Mesothelial cell of epicardium (in vitro differentiated cells): ENCODE measurements around the gene CPEB4. TPM values are rescaled to one million over a fixed set of nuclear protein-coding genes. Genes with fewer than 3 reads are reported as not detected.

Experiments used
- DNase-seq, 2 experiments: peaks; one replicate each; pipeline ENCODE4 v3.0.0; 2021; ENCODE audit warnings: low spot score in 2 of 2; ENCODE audit not compliant: unreplicated experiment in 2 of 2
- H3K27ac Mint-ChIP-seq: 2 replicates; pipeline ENCODE4 v1.8.0; 2021; ENCODE audit warnings: mixed read lengths
- H3K27me3 Mint-ChIP-seq: 2 replicates; pipeline ENCODE4 v1.8.0; 2021; ENCODE audit warnings: low read depth, mixed read lengths
- H3K36me3 Mint-ChIP-seq: 2 replicates; pipeline ENCODE4 v1.8.0; 2021; ENCODE audit warnings: mixed read lengths
- H3K4me1 Mint-ChIP-seq: 2 replicates; pipeline ENCODE4 v1.8.0; 2021; ENCODE audit warnings: mixed read lengths
- H3K4me3 Mint-ChIP-seq: 2 replicates; pipeline ENCODE4 v1.8.0; 2021; ENCODE audit warnings: mild to moderate bottlenecking, moderate library complexity, mixed read lengths
- H3K9me3 Mint-ChIP-seq: 2 replicates; pipeline ENCODE4 v1.8.0; 2021; ENCODE audit warnings: mixed read lengths
- total RNA-seq: library from RNA; stranded (reverse); gene quantifications from 3 replicates; pipeline ENCODE4 v1.2.1, GENCODE V29; 2021
- TF ChIP-seq, protein P1 (sequence below): fragments of 200-600 bp; sonication (generic); IDR thresholded peaks from one replicate; pipeline ENCODE4 v1.5.0; 2021; ENCODE audit warnings: antibody characterized with exemption; ENCODE audit not compliant: unreplicated experiment

The CPEB4 gene
- total RNA-seq, 1 donor from 2014 or later: 15.3 TPM

DNA sequence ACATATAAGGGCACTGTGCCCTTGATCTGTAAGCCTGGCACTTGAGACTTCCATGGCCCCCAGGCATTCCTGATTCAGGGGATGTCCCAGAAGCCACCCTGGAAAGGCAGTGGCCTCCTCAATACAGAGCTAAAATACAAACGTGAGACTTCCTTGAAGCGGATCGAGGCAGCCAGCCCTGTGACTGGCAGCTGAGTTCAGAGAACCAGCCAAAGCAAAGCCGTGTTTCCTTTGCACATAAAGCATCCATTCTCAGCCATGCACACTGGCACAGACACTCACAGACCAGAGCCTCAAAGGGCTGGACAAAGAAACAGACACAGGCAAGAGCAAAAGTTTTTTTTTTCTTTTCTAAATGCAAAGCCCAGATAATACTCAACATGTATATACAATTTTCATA is 18.8 kb upstream of the CPEB4 start:
- peaks cover 21% of the 10 kb centered on the region for H3K4me1 Mint-ChIP-seq
- no peaks in the 10 kb centered on the region for H3K36me3 Mint-ChIP-seq
- no peak overlapping the region for H3K27ac Mint-ChIP-seq
- H3K4me3 Mint-ChIP-seq: no peak overlapping the region
- DNase-seq: no peak
- peaks cover 4% of the 10 kb centered on the region for H3K9me3 Mint-ChIP-seq
- no peaks in the 10 kb centered on the region for H3K27me3 Mint-ChIP-seq
- TF ChIP-seq, protein P1, sequence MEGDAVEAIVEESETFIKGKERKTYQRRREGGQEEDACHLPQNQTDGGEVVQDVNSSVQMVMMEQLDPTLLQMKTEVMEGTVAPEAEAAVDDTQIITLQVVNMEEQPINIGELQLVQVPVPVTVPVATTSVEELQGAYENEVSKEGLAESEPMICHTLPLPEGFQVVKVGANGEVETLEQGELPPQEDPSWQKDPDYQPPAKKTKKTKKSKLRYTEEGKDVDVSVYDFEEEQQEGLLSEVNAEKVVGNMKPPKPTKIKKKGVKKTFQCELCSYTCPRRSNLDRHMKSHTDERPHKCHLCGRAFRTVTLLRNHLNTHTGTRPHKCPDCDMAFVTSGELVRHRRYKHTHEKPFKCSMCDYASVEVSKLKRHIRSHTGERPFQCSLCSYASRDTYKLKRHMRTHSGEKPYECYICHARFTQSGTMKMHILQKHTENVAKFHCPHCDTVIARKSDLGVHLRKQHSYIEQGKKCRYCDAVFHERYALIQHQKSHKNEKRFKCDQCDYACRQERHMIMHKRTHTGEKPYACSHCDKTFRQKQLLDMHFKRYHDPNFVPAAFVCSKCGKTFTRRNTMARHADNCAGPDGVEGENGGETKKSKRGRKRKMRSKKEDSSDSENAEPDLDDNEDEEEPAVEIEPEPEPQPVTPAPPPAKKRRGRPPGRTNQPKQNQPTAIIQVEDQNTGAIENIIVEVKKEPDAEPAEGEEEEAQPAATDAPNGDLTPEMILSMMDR: no peak

DNA sequence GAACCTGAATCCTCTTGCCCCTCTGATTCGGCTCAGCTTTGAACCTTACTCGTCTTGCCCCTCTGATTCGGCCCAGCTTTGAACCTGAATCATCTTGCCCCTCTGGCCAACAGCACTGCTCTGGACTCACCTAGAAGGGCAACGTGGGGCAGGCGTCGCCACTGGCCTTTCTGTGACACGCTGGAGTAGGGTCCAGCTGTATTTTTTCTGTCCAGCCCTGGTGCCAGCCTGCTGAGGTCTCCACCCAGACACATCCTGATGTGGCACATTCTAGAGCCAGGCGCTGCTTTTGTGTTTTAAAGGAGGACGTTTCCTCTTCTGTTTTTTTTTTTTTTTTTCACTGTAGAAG is 15.2 kb upstream of the CPEB4 start:
- H3K4me1 Mint-ChIP-seq: peaks cover 18% of the 10 kb centered on the region

DNA sequence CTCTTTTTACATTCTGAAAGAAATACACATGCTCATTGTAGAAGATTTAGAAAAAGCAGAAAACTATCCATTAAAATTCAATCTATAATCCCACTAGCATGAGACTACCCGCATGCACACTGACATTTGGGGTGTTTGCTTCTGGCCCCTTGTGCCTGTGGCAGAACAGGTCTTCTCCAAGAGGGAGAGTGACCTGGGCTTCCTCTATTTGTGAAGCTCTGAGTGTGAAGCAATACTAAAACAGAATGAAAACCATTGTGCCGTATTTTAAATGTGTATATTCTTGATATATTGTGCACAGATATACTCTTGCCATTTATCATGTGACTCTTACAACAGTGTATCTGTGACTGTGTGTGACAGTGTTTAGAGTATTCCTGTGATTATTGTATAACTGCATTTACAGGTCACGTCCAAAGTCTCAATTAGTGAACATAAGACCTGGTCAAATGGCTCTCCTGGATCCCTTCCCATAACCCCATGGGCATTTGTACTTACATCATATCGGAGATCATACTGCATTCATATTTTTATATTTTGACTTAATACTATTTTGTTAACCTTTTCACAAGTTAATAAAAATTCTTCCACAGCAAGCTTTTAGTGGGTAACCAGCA is 14.7 kb upstream of the CPEB4 start:
- H3K27me3 Mint-ChIP-seq: no peaks in the 10 kb centered on the region
- no peaks in the 10 kb centered on the region for H3K36me3 Mint-ChIP-seq
- peaks cover 13% of the 10 kb centered on the region for H3K4me1 Mint-ChIP-seq
- TF ChIP-seq, protein P1: no peak
- H3K9me3 Mint-ChIP-seq: peaks cover 3% of the 10 kb centered on the region
- no peak overlapping the region for H3K4me3 Mint-ChIP-seq
- no peak for DNase-seq
- H3K27ac Mint-ChIP-seq: no peak overlapping the region

More for the DNA sequence above, 15.2 kb upstream of the CPEB4 start:
- no peaks in the 10 kb centered on the region for H3K27me3 Mint-ChIP-seq
- TF ChIP-seq, protein P1: no peak
- no peak overlapping the region for H3K27ac Mint-ChIP-seq
- no peak overlapping the region for H3K4me3 Mint-ChIP-seq
- H3K9me3 Mint-ChIP-seq: peaks cover 3% of the 10 kb centered on the region
- DNase-seq: no peak
- H3K36me3 Mint-ChIP-seq: no peaks in the 10 kb centered on the region

DNA sequence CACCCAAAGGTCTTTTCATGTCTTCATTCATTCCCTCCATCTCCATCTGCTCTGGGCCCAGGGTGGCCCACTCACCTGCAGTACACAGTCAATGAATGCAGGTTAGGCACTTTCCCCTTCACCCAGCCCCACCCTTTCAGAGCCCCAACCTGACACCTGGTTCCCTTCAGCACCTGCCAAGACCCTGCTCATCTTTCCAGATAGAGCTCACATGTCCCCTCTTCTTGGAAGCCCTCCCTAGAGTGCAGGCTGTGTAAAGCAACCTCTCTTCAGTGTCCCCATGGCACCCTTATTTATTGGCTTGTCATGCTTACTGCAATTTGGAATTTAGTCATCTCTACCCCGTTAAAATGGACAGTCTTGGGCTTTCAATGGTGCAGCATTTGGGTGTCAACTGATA is 13.0 kb upstream of the CPEB4 start:
- H3K27ac Mint-ChIP-seq: no peak overlapping the region
- TF ChIP-seq, protein P1: no peak
- no peaks in the 10 kb centered on the region for H3K27me3 Mint-ChIP-seq
- DNase-seq: no peak
- H3K9me3 Mint-ChIP-seq: peaks cover 3% of the 10 kb centered on the region
- peaks cover 5% of the 10 kb centered on the region for H3K4me1 Mint-ChIP-seq
- no peak overlapping the region for H3K4me3 Mint-ChIP-seq
- H3K36me3 Mint-ChIP-seq: no peaks in the 10 kb centered on the region

DNA sequence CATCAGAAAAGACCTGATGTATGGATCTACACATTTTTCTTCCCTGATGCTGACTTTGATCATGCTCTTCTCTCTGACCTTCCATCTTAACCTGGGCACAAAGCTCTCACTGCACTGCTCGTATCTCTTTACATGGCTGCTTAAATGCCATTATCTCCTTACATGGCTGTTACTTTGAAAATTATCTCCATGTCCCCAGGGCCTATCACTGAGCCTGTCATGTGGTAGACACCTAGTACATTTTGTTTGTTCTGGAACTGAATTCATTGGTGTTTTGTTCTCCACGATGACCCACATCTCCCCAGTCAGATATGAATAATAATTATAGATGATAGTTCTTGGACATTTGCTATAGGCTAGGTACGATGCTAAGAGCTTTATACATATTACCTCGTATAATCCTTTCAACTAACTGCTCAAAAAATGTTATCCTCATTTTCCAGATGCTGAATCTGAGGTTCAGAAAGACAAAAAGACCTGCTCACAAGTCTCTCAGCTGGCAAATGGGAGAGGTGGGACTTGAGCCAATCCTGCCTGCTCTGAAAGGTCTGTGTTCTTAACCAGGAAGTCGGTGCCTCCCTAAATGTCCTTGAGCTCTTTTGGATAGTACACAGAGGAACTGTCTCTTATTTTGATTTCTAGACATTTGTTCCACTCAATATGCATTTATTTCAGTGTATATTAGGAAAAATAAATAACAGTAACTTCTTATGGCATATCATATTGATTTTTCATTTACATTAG is 9.8 kb upstream of the CPEB4 start:
- Mint-ChIP-seq H3K27ac (no peak overlapping the region), H3K4me3 (no peak overlapping the region), H3K4me1 (peaks cover 3% of the 10 kb centered on the region), H3K27me3 (no peaks in the 10 kb centered on the region), H3K9me3 (peaks cover 3% of the 10 kb centered on the region), H3K36me3 (no peaks in the 10 kb centered on the region)
- no peak for DNase-seq
- TF ChIP-seq, protein P1: no peak
